ENCODE results near the gene CFAP161. TPM values are rescaled to one million over a fixed set of nuclear protein-coding genes. Genes with fewer than 3 reads are reported as not detected.

The CFAP161 gene
- total and polyA plus RNA-seq, 2 of the 13 experiments (the other 11 are each of a cell fraction or from before 2014, with no cell fraction given): not detected

DNA sequence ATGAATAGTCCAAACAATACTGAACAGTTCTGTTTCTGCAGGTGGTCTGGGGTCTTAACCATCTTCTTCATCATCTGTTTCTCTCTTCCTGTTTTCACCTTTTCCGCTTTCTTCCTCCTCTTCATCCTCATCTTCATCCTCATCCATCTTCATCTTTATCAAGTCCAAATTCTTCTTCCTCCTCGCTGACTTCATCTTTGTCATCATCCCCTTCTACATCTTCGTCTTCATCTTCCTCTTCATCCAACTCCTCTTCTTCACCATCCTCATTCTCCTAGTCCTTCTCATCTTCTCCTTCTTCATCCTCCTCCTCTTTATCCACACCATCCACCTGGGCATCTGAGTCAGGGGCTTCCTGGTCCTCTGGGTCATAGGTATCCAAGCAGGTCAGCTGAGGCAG is 16.5 kb upstream of the CFAP161 start:
- FAIRE-seq (no peak), ATAC-seq (no peak), DNase-seq (ENCODE audit: low spot score) (no peak)
- no peaks in the 10 kb centered on the region for H3K4me1 ChIP-seq (ENCODE audit: insufficient read depth, low read length)
- intact Hi-C loops (cut with micrococcal nuclease; ENCODE audit: unreplicated experiment) (loop anchor here (10.0 kb wide), 1 partner anchor 647 kb away; no protein-coding TSS in a partner anchor), in situ Hi-C loops (cut with HindIII; ENCODE audit: extremely low pct_ligation_motif_present, low pct_unique_long_range_greater_than_20kb) (no loop called here)
- no peak overlapping the region for H3K4me2 ChIP-seq (ENCODE audit: low read depth, low read length)
- peaks cover 0 to 5% of the 10 kb centered on the region in 2 experiments; a peak in 2 of 5 replicates for H3K27me3 ChIP-seq (ENCODE audit: control insufficient read depth in 1 of 2, insufficient read depth in 2 of 2, low read length in 2 of 2)
- CTCF ChIA-PET (ENCODE audit: low intra/inter-chr PET ratio, low total read pairs): no interaction called here
- H3K36me3 ChIP-seq (replicated peaks in 1 of 2; ENCODE audit: control insufficient read depth in 1 of 2, insufficient read depth in 2 of 2, low read length in 2 of 2): no peaks in the 10 kb centered on the region
- POLR2A ChIA-PET: no interaction called here
- H2AFZ ChIP-seq (ENCODE audit: low read length): no peak overlapping the region
- WGBS (ENCODE audit: low lambda C conversion rate): 27% methylated on average over 3 of the region's 3 CpGs
- no TSS peak for BruUV-seq (replicated peaks)
- H4K20me1 ChIP-seq (ENCODE audit: insufficient read depth, low read length): no peaks in the 10 kb centered on the region
- H3K9ac ChIP-seq (ENCODE audit: insufficient read depth, low read depth, low read length): no peak overlapping the region
- H3K27ac ChIP-seq (ENCODE audit: extremely low read length, insufficient read depth, low read length): no peak overlapping the region
- H3K9me3 ChIP-seq (ENCODE audit: low read length): no peaks in the 10 kb centered on the region
- no peak overlapping the region for H3K4me3 ChIP-seq (replicated peaks in 1 of 3; ENCODE audit: insufficient read depth in 1 of 3, low read depth in 2 of 3, low read length in 3 of 3)
- H3K79me2 ChIP-seq (ENCODE audit: insufficient read depth, low read length): no peaks in the 10 kb centered on the region
- TF ChIP-seq ZKSCAN5 (CRISPR knock-in tag; IDR thresholded peaks at IDR 0.05) (no peak), ZFP1 (CRISPR knock-in tag; IDR thresholded peaks at IDR 0.05) (no peak), SP5 (CRISPR knock-in tag; IDR thresholded peaks at IDR 0.05; ENCODE audit: borderline replicate concordance, low read depth) (no peak), MYNN (CRISPR knock-in tag; IDR thresholded peaks at IDR 0.05; ENCODE audit: low read depth) (no peak), CENPT (CRISPR knock-in tag; IDR thresholded peaks at IDR 0.05; ENCODE audit: low read depth) (no peak), CC2D1A (CRISPR knock-in tag; IDR thresholded peaks at IDR 0.05) (no peak), GABPB1 (CRISPR knock-in tag; IDR thresholded peaks at IDR 0.05) (no peak), SALL1 (CRISPR knock-in tag; IDR thresholded peaks at IDR 0.05) (no peak), ZBTB7A (CRISPR knock-in tag; IDR thresholded peaks at IDR 0.05) (no peak), KAT7 (CRISPR knock-in tag; IDR thresholded peaks at IDR 0.05; ENCODE audit: borderline replicate concordance) (no peak), ZNF496 (CRISPR knock-in tag; IDR thresholded peaks at IDR 0.05; ENCODE audit: insufficient replicate concordance) (no peak), ZFP62 (CRISPR knock-in tag; IDR thresholded peaks at IDR 0.05) (no peak)
- TF ChIP-seq, protein P1, sequence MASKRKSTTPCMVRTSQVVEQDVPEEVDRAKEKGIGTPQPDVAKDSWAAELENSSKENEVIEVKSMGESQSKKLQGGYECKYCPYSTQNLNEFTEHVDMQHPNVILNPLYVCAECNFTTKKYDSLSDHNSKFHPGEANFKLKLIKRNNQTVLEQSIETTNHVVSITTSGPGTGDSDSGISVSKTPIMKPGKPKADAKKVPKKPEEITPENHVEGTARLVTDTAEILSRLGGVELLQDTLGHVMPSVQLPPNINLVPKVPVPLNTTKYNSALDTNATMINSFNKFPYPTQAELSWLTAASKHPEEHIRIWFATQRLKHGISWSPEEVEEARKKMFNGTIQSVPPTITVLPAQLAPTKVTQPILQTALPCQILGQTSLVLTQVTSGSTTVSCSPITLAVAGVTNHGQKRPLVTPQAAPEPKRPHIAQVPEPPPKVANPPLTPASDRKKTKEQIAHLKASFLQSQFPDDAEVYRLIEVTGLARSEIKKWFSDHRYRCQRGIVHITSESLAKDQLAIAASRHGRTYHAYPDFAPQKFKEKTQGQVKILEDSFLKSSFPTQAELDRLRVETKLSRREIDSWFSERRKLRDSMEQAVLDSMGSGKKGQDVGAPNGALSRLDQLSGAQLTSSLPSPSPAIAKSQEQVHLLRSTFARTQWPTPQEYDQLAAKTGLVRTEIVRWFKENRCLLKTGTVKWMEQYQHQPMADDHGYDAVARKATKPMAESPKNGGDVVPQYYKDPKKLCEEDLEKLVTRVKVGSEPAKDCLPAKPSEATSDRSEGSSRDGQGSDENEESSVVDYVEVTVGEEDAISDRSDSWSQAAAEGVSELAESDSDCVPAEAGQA (IDR thresholded peaks at IDR 0.05; ENCODE audit: low read depth): no peak
- TF ChIP-seq, protein P1 (CRISPR knock-in tag; IDR thresholded peaks at IDR 0.05; ENCODE audit: borderline replicate concordance): no peak
- TF ChIP-seq, protein P2, sequence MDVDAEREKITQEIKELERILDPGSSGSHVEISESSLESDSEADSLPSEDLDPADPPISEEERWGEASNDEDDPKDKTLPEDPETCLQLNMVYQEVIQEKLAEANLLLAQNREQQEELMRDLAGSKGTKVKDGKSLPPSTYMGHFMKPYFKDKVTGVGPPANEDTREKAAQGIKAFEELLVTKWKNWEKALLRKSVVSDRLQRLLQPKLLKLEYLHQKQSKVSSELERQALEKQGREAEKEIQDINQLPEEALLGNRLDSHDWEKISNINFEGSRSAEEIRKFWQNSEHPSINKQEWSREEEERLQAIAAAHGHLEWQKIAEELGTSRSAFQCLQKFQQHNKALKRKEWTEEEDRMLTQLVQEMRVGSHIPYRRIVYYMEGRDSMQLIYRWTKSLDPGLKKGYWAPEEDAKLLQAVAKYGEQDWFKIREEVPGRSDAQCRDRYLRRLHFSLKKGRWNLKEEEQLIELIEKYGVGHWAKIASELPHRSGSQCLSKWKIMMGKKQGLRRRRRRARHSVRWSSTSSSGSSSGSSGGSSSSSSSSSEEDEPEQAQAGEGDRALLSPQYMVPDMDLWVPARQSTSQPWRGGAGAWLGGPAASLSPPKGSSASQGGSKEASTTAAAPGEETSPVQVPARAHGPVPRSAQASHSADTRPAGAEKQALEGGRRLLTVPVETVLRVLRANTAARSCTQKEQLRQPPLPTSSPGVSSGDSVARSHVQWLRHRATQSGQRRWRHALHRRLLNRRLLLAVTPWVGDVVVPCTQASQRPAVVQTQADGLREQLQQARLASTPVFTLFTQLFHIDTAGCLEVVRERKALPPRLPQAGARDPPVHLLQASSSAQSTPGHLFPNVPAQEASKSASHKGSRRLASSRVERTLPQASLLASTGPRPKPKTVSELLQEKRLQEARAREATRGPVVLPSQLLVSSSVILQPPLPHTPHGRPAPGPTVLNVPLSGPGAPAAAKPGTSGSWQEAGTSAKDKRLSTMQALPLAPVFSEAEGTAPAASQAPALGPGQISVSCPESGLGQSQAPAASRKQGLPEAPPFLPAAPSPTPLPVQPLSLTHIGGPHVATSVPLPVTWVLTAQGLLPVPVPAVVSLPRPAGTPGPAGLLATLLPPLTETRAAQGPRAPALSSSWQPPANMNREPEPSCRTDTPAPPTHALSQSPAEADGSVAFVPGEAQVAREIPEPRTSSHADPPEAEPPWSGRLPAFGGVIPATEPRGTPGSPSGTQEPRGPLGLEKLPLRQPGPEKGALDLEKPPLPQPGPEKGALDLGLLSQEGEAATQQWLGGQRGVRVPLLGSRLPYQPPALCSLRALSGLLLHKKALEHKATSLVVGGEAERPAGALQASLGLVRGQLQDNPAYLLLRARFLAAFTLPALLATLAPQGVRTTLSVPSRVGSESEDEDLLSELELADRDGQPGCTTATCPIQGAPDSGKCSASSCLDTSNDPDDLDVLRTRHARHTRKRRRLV (CRISPR knock-in tag; IDR thresholded peaks at IDR 0.05): no peak
- TF ChIP-seq, protein P3, sequence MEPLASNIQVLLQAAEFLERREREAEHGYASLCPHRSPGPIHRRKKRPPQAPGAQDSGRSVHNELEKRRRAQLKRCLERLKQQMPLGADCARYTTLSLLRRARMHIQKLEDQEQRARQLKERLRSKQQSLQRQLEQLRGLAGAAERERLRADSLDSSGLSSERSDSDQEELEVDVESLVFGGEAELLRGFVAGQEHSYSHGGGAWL (CRISPR knock-in tag; IDR thresholded peaks at IDR 0.05): no peak

Data from HepG2 (cell line).